Thoracic aorta (tissue), 2 donors: ENCODE data around the gene CADPS. TPM values are rescaled to one million over a fixed set of nuclear protein-coding genes. Genes with fewer than 3 reads are reported as not detected.

ENCODE experiments used
- ATAC-seq: fragments of 150-250 bp; one replicate; pipeline ENCODE4 v1.8.0; 2017; ENCODE audit warnings: low read depth; ENCODE audit not compliant: insufficient number of reproducible peaks, low FRiP score
- DNase-seq: peaks from one replicate; pipeline ENCODE4 v3.0.0-alpha.2; 2020; ENCODE audit warnings: low spot score
- H3K27ac ChIP-seq, 2 donors: fragments of 200-600 bp; sonication (generic); 1 replicate in 1 of 2; 2 replicates in 1 of 2; pipeline ENCODE4 v1.5.1; 2016; ENCODE audit warnings: mild to moderate bottlenecking in 2 of 2, moderate library complexity in 2 of 2
- H3K27me3 ChIP-seq: fragments of 200-600 bp; sonication (generic); replicated peaks from 2 replicates; pipeline ENCODE4 v1.6.0; 2016; ENCODE audit warnings: mild to moderate bottlenecking; ENCODE audit not compliant: insufficient read depth
- H3K36me3 ChIP-seq: fragments of 200-600 bp; sonication (generic); one replicate; pipeline ENCODE4 v1.5.1; 2016
- H3K4me1 ChIP-seq, 2 donors: fragments of 200-600 bp; sonication (generic); 1 replicate in 1 of 2; 2 replicates in 1 of 2; pipeline versions ENCODE4 v1.5.1 to v1.6.0; 2016; ENCODE audit warnings: low read depth in 2 of 2, mild to moderate bottlenecking in 1 of 2; ENCODE audit not compliant: control insufficient read depth in 1 of 2
- H3K4me3 ChIP-seq: fragments of 200-600 bp; sonication (generic); 2 replicates; pipeline ENCODE4 v1.5.1; 2016; ENCODE audit warnings: mild to moderate bottlenecking
- H3K9me3 ChIP-seq: fragments of 200-600 bp; sonication (generic); 2 replicates; pipeline ENCODE4 v1.5.1; 2016
- total RNA-seq, 2 donors: library from RNA; depleted of rRNA; stranded (reverse); fragments of >200 nt; gene quantifications; one replicate each; pipeline versions ENCODE4 v1.1.0 to v1.2.3, GENCODE V29; 2016
- TF ChIP-seq, protein P1 (sequence below): fragments of 200-600 bp; sonication (generic); IDR thresholded peaks from one replicate; pipeline ENCODE4 v1.5.1; 2019; ENCODE audit warnings: antibody characterized with exemption

CADPS gene
- total RNA-seq, 2 donors from 2014 or later, result 0.14 to 7.2 TPM

DNA sequence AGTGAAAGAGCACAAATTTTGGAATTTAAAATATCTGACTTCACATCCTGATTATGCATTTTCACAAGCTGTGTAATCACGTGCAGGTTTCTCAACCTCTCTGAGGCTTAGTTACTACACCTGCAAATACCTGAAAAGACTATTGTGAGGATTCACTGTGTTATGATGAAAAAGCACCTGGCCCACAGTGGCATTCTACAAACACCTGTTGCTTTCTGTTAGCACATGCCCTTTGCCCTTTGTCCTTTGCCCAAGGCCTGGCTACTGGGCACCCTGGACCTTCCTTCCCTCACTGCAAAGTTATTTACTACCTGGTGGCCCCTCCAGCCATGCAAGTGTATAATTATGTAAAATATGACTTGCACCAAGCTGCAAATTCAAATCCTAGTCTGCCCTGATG, 227.5 kb downstream of the CADPS start:
- no peak for ATAC-seq
- no peak overlapping the region for H3K27ac ChIP-seq

DNA sequence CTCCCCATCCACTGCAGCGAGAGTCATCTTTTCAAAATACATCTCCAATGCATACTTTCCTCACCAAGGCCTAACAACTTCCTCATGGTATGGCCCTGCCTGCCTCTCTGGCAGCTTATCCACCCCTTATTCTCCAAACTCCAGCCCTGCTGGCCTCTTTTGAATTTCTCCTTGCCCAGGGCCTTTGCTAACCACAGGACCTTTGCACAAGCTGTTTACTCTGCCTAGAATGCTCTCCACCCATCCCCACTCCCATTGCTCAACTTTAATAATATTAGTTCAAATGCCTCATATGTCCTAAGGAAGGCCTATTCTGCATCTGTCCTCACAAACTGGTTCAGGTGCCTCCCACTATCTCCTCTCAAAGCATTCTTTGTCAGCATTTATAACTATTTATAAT, 230.7 kb downstream of the CADPS start:
- Histone ChIP-seq H3K9me3 (no peaks in the 10 kb centered on the region), H3K4me3 (no peak overlapping the region), H3K27ac (no peak overlapping the region), H3K4me1 (no peaks in the 10 kb centered on the region), H3K36me3 (no peaks in the 10 kb centered on the region), H3K27me3 (no peaks in the 10 kb centered on the region)
- TF ChIP-seq, protein P1, sequence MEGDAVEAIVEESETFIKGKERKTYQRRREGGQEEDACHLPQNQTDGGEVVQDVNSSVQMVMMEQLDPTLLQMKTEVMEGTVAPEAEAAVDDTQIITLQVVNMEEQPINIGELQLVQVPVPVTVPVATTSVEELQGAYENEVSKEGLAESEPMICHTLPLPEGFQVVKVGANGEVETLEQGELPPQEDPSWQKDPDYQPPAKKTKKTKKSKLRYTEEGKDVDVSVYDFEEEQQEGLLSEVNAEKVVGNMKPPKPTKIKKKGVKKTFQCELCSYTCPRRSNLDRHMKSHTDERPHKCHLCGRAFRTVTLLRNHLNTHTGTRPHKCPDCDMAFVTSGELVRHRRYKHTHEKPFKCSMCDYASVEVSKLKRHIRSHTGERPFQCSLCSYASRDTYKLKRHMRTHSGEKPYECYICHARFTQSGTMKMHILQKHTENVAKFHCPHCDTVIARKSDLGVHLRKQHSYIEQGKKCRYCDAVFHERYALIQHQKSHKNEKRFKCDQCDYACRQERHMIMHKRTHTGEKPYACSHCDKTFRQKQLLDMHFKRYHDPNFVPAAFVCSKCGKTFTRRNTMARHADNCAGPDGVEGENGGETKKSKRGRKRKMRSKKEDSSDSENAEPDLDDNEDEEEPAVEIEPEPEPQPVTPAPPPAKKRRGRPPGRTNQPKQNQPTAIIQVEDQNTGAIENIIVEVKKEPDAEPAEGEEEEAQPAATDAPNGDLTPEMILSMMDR, result no peak
- ATAC-seq, result no peak
- DNase-seq, result no peak

More for the DNA sequence above, 227.5 kb downstream of the CADPS start:
- H3K4me3 ChIP-seq, result no peak overlapping the region
- no peak for DNase-seq
- H3K27me3 ChIP-seq, result no peaks in the 10 kb centered on the region
- TF ChIP-seq, protein P1, result no peak
- no peaks in the 10 kb centered on the region for H3K36me3 ChIP-seq
- no peaks in the 10 kb centered on the region for H3K9me3 ChIP-seq
- no peaks in the 10 kb centered on the region for H3K4me1 ChIP-seq

DNA sequence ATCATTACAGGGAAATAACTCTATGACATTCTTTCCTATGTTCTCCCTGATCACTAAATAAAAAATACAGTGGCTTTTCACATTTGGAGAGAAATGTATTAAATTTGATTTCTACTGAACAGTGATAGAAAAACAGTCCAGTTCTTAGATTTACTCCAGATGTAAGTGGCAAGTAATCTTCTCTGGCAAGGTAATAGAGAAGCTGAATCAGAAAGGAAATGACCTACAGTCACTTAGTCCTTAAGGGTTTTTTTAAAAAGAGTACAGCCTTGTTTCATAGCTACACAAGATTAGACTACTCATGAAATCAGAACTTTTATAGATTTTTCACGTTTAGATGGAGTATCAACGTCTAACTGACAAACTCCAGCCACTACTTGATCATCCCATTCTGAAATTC, 236.9 kb downstream of the CADPS start:
- H3K9me3 ChIP-seq, result no peaks in the 10 kb centered on the region
- H3K4me1 ChIP-seq, result no peaks in the 10 kb centered on the region
- H3K27me3 ChIP-seq, result no peaks in the 10 kb centered on the region
- DNase-seq (no peak), ATAC-seq (no peak)
- TF ChIP-seq, protein P1, result no peak
- no peak overlapping the region for H3K4me3 ChIP-seq
- no peak overlapping the region for H3K27ac ChIP-seq
- H3K36me3 ChIP-seq, result no peaks in the 10 kb centered on the region

DNA sequence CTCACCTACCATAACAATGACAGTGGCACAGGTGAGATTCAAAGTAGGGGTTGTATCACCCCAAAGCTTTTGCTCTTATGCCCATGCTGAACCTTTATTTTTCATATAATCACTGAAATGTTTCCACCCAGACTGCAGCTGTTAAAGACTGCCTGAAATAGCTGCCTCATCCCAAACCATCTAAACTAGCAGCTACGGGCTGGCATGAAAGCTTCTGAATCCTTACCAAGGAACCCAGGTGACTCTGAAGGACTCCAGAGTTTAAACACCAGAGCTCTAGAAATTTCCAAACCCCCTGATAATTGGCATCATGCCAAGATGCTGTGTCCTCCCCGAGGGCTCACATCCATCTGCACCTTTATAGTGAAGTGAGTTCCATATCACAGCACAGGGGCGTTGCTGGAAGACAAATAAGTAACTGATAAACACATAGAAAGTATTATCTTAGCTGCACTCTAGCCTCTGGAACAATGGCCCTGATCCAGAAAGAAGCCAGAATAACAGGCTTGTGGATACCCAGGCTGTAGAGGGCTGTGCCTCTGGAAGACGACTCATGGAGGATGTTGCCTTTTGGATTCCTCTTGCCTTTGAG, 238.9 kb downstream of the CADPS start:
- DNase-seq (no peak), ATAC-seq (no peak)
- TF ChIP-seq, protein P1, result no peak
- no peaks in the 10 kb centered on the region for H3K27me3 ChIP-seq
- H3K36me3 ChIP-seq, result no peaks in the 10 kb centered on the region
- no peaks in the 10 kb centered on the region for H3K9me3 ChIP-seq
- H3K4me3 ChIP-seq, result no peak overlapping the region
- H3K4me1 ChIP-seq, result no peaks in the 10 kb centered on the region
- H3K27ac ChIP-seq, result no peak overlapping the region

DNA sequence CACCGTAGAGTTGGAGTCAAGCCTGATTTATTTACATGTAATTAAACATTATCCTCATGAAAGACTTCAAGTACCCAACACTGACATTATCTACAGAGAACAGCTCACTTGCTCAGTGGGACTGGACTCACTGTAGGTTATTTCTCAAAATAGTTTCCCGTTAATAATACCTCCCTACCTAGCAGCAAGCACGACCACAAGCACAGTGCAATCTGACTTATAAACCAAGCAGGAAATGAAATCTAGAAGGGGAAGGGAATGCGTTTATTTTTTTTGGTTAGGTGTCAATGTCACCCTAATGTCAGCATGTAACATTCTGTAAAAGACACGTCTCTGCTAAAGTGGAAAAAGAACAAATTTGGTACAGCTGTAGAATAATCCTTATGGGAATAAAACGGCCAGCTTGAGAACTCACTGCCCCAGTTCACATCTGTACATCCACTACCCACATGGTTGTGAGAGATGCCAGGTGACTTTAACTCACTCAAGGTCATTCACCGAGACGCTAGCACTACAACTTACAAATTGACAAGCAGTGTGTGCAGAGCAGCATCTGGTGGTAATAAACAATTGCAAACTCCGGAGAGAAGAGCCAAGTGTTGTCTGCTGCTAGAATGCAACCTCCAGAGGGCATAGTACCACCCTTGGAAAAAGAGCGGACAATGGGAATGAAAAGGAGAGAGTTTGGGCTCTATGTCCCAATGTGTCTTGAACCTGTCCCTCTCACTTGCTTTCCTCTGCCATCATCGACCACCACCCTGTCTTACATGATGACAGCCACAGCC, 242.5 kb downstream of the CADPS start:
- H3K27ac ChIP-seq, result no peak overlapping the region
- TF ChIP-seq, protein P1, result no peak
- no peak overlapping the region for H3K4me3 ChIP-seq
- H3K4me1 ChIP-seq, result no peaks in the 10 kb centered on the region
- H3K36me3 ChIP-seq, result no peaks in the 10 kb centered on the region
- DNase-seq, result no peak
- no peaks in the 10 kb centered on the region for H3K9me3 ChIP-seq
- H3K27me3 ChIP-seq, result no peaks in the 10 kb centered on the region
- ATAC-seq, result no peak
